Fibroblast of mammary gland (primary cell): Measurements from ENCODE around the gene INS.

ENCODE experiments used
- DNase-seq: peaks from one replicate; pipeline ENCODE4 v3.0.0-alpha.2; 2010; ENCODE audit warnings: low read depth
- H3K4me3 ChIP-seq: 2 replicates; pipeline ENCODE4 v1.5.1; 2011; ENCODE audit warnings: low read depth, mild to moderate bottlenecking, low read length, moderate library complexity; ENCODE audit not compliant: control insufficient read depth
- TF ChIP-seq, protein P1 (sequence below): conservative IDR thresholded peaks from 2 replicates; pipeline ENCODE4 v1.5.1; 2011; ENCODE audit warnings: low read depth, low read length, inconsistent platforms; ENCODE audit not compliant: control insufficient read depth, insufficient read depth

The INS gene

DNA sequence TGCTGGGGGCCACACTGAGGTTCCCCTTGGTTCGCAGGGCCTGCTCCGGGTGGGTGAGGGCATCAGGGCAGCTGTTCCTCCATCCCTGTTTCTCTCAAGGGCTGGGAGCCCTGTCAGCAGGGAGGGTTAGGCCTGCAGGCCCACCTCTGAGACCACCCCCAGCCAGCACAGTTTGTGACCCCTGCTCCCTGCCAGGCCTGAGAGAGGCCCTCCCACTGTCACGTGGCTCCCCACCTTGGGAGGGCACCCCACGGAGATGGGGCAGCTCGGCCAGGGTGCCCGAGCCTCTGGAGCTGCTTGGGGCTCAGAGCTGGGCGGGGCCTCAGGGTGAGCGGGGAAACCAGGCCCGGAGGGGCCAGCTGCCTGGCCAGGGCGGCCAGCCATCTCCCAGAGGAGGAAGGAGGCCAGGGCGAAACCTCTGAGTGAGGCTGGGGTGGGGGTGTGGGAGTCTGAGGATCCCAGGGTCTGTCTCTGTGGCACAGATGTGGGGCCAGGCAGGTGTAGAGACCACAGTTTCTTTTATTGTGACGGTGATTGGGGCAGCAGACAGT, 2.5 kb upstream of the INS start:
- no peak overlapping the region for H3K4me3 ChIP-seq
- DNase-seq, result no peak
- TF ChIP-seq, protein P1, sequence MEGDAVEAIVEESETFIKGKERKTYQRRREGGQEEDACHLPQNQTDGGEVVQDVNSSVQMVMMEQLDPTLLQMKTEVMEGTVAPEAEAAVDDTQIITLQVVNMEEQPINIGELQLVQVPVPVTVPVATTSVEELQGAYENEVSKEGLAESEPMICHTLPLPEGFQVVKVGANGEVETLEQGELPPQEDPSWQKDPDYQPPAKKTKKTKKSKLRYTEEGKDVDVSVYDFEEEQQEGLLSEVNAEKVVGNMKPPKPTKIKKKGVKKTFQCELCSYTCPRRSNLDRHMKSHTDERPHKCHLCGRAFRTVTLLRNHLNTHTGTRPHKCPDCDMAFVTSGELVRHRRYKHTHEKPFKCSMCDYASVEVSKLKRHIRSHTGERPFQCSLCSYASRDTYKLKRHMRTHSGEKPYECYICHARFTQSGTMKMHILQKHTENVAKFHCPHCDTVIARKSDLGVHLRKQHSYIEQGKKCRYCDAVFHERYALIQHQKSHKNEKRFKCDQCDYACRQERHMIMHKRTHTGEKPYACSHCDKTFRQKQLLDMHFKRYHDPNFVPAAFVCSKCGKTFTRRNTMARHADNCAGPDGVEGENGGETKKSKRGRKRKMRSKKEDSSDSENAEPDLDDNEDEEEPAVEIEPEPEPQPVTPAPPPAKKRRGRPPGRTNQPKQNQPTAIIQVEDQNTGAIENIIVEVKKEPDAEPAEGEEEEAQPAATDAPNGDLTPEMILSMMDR, result no peak

DNA sequence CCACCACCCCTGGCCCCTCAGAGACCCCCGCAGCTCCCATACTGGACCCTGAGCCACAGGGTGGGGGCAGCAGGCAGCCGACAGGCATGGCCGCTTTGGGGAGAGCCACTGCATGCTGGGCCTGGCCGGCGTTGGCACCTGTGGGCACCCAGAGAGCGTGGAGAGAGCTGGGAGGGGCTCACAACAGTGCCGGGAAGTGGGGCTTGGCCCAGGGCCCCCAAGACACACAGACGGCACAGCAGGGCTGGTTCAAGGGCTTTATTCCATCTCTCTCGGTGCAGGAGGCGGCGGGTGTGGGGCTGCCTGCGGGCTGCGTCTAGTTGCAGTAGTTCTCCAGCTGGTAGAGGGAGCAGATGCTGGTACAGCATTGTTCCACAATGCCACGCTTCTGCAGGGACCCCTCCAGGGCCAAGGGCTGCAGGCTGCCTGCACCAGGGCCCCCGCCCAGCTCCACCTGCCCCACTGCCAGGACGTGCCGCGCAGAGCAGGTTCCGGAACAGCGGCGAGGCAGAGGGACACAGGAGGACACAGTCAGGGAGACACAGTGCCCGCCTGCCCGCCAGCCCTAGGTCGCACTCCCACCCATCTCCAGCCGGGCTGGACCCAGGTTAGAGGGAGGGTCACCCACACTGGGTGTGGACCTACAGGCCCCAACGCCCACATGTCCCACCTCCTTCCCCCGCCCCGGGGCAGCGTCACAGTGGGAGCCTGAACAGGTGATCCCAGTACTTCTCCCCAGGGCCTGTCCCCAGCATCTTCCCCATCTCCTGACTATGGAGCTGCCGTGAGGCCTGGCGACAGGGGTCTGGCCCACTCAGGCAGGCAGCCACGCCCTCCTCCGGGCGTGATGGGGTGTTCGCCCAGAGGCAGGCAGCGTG, 1.2 kb downstream of the INS start:
- H3K4me3 ChIP-seq, result no peak overlapping the region
- no peak for DNase-seq
- TF ChIP-seq, protein P1, result no peak

DNA sequence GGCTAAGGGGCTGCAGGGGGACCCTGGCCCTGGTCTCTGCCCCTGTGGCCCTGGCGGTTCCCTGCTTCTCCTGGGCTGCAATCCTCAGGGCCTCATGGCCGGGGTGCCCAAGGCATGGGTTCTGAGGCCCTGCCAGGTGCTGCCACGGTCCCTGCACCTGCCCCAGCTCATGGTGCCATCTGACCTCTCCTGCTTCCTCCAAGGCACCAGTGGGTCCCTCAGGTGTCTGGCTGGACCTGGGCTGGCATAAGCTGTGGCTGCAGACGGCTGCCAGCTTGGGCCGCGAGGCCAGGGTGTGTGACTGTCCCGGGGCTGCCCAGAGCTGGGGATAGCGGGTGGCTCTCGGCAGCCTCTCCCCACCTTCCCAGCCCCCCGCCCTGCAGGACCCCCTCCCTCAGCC, 2.0 kb downstream of the INS start:
- TF ChIP-seq, protein P1, result no peak
- DNase-seq, result no peak
- H3K4me3 ChIP-seq, result no peak overlapping the region

DNA sequence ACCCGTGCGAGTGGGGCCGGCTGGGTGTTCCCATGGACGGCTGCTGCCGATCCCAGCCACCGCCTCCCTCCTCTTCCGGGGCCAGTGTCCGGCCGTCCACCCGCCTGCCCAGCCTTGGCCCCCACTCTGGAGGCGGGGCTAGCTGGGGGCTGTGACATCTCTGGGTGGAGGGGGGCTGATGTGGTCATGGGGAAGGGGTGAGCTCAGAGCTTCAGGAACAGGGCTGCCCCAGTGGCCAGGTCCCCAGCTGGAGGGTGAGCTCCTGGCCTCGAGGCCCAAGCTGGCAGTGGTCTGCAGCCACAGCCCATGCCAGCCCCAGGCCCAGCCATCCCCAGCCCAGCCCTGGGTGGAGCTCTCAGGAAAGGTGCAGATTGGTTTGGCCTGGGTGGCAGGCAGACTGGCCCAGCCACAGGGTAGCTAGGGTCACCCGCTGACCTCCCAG, 2.7 kb downstream of the INS start:
- DNase-seq, result no peak
- TF ChIP-seq, protein P1, result no peak
- H3K4me3 ChIP-seq, result no peak overlapping the region

DNA sequence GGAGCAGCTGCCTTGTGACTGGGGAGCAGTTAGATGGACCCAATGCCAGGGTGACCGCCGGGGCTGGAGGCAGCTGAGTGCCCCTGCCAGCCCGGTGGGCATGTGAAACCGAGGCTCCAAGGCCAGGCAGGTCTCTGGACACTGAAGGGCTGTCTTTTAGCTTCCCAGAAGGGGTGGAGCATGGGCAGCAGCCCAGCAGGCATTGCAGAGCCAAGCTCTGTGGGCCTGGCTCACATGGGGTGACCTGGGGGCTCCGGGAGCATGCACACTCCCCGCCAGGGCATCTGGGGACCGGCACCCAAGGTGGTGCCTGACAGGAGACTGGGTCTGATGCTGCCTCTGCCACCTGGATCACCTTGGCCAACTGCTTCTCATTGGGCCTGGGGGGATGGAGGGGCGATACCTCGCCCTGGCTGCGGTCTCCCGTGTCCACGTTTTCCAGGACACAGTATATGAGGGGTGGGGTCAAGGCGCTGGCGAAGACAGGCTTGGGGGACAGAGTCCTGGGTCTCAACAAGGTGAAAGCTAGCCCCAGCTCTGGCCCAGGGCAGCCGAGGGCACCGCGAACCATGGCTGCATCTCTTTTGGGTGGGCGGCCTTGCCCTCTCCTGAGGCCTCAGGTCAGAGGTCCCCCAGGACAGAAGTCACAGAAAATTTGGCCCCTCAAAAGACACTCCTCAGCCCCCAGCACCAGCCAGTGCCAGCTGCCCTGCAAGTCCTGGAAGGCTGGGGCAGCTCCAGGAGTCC, 3.5 kb downstream of the INS start:
- H3K4me3 ChIP-seq, result no peak overlapping the region
- no peak for DNase-seq
- TF ChIP-seq, protein P1, result no peak

DNA sequence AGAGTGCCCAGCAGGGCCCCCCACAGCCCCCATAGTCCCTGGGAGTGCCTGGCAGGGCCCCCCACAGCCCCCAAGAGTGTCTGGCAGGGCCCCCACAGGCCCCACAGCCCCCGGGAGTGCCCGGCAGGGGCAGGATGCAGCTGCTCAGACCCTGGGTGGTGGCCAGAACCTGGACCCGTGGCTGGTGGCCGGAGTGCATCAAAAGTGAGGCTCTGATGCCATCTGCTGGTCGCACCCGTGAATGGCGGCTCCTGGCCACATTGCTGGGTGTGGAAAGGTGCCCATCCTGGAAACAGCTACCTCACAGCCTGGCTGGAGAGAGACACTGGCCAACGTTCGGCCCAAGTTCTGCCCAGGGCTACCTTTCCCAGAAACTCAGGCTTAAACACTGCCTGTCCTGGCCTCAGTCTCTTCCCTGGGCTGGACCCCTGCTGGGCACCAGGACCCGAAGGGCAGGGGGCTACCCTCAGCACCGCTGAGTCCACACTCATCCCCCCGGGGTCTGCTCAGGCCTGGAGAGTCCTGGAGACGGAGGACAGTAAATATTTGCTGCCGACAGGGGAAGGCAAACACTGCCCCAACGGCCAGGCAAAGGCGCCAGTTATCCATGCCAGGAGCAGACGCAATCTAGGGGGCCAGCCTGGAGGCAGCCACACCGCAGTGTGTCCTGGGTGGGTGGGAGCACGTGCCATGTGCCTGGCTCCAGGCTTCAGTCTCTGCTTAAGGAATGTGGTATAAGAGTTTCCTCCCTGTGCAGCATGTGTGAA, 4.4 kb downstream of the INS start:
- TF ChIP-seq, protein P1, result peak; percentile 70
- peak; percentile 44 for DNase-seq
- H3K4me3 ChIP-seq, result no peak overlapping the region
